Measurements from ENCODE around the gene C3orf18.

C3orf18 gene

DNA sequence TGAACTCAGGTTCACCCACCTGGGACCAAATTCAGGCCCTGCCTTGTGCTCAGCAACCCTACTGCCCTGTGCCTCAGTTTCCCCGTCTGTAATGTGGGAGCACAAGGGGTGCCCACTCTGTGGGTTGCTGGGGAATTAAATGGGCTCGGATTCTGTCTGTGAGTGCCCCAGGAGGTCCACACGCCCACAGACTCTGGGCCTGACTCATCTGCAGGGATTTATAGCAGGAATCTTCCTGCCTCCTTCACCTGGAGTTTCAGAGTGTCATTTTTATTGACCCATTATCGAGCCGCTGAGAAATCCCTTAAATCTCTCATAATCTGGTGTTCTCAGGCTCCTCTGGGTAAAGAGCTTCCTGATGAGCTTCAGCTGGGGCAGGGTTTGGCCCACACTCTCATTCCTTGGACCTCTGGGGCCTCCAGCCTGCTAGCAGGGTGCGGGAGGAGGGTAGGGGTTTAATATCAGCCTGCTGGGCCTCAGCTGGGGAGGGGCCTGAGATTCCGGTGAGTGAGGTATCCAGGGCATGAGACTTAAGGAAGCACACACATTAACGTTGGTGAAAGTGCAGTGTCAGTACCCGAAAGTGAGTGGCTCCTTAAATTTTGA lies 16.4 kb downstream of the C3orf18 start:
- DNase-seq = no peak

GRCh38 chr3:50550079-50550736 lies 17.3 kb downstream of the C3orf18 start:
- DNase-seq = no peak

DNA sequence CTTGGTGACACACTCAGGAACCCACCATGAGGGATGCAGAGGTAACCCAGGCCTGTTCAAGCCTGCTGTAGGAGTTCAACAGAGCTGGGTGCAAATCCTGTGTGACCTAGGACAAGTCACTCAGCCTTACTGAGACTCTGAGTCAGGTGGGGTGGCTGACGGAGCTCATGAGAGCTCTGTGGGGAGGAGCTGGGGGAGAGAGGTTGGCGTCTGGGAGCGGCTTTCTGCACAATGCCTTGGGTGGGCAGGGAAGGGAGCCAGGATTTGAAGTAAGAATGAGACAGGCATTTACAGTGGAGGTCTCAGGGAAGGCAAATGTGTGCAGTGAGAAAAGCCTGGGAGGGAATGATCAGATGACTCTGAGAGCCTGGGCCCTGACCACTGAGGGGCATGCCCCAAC lies 18.3 kb downstream of the C3orf18 start:
- DNase-seq = no peak

- no peak for DNase-seq
Measured at GRCh38 chr3:50545781-50546180, 21.8 kb downstream of the C3orf18 start.

DNA sequence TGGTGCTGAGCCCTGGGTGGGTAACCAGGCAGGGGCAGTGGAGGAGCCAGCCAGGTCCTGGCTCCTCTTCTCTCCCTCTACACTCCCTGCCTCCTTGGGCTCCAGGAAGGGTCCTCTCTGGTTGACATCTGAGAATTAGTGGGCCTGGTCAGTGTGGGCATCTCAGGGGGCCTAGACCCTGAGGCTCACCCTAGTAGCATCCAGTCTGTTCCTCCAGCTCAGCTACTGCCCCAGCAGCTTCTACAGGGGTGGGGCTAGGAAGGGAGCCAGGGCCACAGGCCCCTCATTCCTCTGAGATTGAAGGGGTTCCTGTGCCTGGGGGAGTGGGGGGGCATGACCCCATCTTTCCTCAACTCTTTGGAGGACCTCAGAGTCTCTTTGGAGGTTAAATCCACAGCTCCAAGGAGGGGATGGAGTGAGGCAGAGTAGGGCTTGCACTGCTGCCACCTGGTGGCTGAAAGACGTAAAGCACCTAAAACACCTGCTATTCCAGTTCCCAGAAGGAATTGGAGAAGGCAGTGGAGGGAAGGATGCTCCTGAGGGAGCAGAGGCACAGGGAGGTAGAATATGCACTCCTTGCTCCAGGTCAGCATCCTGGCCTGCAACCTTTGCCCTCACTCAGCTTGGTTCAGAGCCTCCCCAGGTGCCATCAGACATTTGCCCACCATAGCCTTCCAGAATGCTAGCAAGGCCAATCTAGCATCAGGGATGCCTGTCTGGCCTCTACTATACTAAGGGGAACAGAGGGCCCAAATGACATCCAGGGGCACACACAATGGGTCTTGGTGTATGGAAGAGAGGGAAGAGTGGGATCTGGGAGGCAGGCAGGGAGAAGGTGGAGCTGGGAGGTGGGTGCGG lies 25.1 kb downstream of the C3orf18 start:
- peak; percentile 64 for DNase-seq

DNA sequence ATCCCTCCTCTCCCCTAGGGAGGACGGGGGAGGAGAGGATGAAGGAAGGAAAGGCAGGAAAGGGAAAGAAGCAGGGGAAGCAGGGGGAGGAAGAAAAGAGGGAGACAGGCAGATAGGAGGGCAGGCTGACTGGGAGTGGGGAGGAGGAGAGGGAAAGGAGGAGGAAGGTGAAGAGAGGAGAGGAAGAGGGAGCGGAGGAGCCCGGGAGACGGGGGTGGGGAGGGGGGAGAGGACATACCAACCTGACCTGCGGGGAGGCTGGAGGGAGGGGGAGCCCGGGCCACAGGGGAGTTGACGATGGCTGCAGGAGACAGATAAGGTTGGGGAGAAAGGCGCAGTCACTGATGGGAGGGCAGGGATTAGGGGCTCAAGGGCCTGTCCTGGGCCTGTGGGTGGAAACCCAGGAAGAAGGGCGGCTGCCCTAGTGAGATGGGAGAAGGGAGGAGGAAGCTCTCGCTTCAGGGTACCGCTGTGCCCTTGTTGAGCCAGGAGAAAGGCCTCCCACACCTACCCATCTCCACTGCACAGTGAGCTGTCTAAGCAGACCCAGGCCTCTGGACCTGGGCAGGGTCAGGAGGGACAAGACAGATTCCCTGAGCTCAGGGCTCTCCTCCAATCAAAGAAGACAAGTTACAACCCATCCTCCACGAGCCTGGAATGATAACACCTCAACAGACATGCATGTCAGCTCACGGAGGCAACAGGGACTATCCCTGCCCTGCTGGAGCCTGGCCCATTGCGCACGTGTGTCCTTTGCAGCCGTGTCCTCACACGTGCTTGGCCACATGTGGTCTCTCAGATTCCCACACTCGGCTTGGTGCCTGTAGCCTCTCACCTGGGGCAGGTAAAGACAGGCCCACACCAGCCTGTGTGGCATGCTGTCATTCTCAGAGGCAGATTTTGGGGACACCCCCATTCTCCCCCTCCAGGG lies 27.9 kb downstream of the C3orf18 start:
- no peak for DNase-seq

- no peak for DNase-seq
Measured at GRCh38 chr3:50537421-50538129, 30.0 kb downstream of the C3orf18 start.

DNA sequence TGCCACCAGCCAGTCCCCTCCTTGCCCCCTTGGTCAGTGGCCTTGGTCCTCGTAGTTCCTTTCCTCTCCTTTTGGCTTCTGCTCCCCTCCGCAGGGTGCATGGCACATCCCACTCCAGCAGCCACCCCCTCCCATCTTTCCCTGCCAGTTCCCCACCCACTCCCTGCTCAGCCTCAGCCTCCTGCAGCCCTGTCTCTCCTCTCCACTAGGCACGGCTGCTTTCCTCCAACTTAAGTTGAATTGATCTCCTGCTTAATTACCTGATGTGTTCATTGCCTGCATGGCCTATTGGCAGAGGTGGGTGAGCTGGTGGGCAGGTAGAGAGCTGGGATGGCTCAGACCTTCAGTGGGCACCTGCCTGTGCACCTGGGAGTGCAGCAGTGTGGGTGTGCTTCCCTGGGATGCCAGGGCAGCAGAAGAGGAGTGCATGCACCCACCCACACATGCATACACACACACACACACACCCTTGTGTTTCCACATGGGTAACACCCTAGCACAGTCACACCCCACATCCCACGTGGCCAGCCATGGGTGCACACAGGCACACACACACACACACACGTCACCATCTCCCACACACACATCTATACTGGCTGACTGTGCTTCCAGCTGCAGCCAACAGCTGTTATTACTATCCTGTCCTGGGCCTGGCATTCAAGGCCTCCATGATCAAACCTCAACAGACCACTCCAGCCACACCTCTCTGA lies 30.9 kb downstream of the C3orf18 start:
- DNase-seq = no peak

DNA sequence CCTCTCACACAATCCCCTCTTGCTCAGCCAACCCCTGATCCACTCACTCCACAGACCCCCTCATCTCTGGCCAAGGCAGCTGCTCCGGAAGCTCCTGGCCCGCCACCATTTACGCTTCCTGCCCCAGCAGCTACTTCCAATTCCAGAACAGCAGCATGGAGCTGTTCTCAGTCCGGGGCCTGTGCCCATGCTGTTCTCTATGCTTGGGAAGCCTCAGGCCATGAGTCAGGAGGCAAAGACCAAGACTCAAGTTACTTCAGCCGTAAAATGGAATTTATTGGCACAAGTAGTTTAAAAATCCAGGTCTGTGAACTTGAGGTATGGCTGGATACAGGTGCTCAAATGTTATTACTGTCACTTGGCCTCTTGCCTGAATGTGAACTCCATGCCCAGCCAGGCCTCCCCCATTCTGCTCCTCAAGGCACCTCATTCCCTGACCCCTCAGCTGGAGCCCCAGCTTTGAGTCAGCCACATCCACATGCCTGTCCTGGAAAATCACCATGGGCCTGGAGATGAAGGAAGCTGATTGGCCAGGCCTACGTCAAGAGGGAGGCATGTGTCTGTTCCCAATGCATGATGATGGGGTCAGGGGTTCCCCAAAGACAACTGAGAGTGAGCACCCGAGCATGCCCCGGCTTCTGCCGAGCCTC lies 32.7 kb downstream of the C3orf18 start:
- DNase-seq = no peak

DNA sequence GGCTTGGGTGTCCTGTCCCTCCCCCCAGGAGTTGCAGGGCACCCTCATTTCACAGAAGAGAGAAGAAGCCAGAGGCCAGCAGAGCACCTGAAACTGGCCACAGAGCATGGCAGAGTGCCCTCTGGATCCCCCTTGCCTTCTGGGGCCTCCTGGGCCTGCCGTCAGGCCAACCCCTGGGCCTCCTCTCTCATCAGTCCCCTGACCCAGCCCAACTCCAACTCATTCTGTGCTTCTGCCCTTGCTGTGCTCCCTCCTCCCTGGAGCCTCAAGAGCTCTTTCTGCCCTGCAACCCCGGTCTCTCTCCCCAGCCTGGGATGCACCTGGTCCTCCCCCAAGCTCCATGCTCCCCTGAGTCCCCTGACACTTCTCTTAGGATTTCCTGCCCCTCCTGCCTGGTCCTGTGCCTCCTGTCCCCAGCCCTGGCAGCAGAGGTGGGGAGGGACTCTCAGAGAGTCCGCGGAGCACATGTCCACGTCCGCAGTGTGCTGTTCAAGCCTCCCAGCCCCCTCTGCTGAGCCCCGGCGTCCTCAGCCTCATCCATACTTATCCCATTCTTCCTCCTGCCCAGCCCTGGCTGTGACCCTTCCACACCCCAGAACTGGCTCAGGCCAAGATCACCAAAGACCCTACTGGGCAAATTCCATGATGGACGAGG lies 33.6 kb downstream of the C3orf18 start:
- no peak for DNase-seq

DNA sequence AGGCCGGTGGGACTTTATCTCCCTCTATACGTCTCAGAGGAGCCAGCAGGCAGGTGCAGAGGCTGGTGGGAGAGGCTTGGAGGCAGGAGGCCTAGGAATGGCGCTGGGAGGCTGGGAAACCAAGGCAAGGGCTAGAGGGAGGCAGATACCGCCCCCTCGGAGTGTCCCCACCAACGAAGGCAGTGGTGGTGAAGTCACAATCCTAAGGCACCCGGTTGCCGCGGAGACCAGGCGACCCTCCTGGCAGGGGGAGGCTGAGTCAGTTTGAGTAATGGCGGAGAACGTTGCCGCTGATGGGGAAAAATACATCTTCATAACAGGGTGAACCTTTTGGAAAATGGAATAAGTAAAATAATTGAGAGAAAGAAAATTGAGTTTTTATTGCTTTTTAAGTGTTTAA lies 34.2 kb downstream of the C3orf18 start:
- DNase-seq = no peak

DNA sequence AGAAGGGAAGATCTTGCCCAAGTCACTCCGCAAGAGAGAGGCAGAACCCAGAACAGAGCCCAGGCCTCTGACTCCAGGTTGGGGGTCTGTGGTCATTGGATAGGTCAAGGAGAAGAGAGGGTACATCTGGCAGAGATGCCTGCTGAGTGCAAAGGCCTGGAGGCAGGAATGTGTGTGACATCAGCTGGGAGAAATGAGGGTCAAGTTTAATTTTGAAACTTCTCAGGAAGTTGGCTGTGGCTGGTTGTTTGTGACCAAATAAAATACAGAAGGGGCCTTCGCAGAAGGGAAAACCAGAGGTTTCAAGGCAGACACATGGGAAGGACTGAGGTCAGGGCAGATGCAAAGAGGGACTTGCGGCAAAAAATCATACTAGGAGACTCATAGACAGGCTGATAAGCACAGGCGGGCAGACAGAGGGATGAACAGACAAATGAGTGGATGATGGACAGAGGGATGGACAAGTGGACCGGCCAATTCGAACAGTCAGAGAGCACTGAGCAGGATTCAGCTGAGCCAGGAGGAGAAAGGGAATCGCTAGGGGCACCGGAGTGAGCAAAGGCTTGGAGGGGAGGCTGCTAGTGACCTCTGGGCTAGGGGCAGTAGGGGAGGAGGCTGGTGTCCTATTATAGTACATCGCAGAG lies 35.4 kb downstream of the C3orf18 start:
- DNase-seq = no peak

DNA sequence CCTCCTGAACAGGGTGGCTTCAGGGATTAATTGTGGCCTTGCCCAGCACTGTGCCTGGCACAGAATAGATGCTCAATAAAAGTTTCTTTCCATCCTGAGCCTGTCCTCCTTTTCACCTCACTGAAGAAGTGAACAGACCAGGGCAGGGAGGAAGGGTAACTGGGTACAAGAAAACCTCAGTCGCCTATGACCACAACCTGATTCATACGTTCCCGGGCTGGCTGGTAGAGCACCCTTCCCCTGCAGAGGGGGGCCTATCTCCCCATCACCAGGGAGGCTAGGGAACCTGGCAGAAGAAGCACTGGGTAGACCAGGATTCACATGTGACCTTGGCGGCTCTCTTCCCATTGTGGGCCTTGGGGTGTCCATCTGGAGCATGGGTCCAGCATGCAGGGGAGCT lies 36.3 kb downstream of the C3orf18 start:
- no peak for DNase-seq

GRCh38 chr3:50530001-50530970 lies 37.3 kb downstream of the C3orf18 start:
- peak; percentile 52 for DNase-seq

DNA sequence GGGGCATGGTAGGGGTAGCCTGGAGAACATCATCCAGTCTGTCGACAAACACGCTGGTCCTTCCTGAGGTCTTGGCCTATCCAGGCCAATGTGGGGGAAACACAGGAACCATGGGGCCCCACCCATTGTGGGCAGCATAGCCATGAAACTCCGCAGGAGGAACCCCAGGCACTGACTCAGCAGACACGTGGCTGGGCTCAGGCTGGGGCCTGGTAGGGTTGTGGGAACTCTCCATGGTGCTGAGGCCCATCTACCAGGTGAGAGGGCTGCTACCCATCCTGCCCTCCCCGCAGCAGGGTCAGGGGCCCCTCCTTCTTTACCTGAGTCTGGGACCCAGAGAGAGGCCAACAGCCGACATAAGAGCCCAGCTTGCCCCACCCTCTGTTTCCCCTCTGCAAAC lies 41.6 kb downstream of the C3orf18 start:
- peak; percentile 55 for DNase-seq

DNA sequence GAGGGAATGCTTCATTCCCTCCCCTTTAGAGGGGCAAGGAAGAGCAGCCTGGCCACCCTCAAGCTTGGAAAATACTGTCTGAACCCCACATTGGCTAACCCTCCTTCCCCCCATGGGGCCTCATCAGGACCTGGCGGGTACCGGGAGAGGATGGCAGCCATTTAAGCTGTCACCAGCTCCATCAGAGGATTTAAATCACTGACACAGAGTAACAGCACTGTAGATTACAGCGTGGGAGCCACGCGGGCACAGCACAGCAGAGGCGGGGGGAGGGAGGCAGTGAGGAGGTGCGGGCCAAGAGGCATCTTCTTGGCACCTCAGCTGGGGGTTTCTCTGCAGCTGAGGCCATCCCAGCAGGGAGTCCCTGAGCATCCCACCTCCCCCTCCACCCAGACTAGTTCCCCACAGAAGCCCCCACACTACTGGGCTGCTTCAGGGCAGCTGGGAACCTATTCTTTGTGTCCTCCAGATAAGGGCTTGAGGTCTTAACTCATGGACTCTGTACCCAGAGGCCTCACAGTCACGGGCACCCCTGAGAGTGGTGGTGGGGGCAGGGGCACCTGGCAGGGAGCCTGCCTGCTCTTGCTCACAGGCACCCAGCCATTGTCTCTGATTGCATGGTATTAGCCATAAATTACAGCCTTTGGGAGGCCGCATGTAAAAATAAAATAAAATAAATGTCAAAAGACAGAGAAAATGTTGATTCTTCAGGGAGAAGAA lies 42.2 kb downstream of the C3orf18 start:
- DNase-seq = no peak

DNA sequence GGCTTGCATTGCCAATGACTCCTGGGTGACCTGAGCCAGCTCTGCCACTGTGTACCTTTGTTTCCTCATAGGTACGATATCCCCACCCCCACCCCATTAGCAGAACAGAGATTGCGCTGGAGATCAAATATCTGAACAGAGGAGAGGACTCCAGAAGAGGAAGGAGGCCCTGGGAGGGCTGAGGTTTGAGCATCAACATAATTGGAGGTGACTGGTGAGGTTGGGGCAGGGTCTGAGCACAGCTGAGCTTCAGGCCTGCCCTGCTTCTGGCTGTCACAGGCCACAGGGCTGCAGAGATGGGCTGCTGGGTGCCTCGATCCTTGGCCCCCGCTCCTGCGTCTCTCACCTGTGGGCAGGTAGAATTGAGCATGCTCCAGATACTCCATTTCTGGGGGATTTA lies 42.8 kb downstream of the C3orf18 start:
- DNase-seq = no peak
